ENCODE results near the gene TXLNB. TPM values are rescaled to one million over a fixed set of nuclear protein-coding genes. Genes with fewer than 3 reads are reported as not detected.

Gene TXLNB
- total and polyA plus RNA-seq, 2 of the 4 experiments (the other 2 are of a cell fraction), result under 0.01 to 0.05 TPM

GRCh38 chr6:139287868-139288267 is 3.9 kb downstream of the TXLNB start:
- ChIA-PET POLR2A (ENCODE audit: unreplicated experiment) (no interaction called here), CTCF (no interaction called here)
- H3K27ac ChIP-seq (ENCODE audit: insufficient read depth, low read length), result no peak overlapping the region

More at GRCh38 chr6:139287868-139288267, 3.9 kb downstream of the TXLNB start:
- dilution Hi-C loops (cut with HindIII; ENCODE audit: low sequenced_read_pairs, unreplicated experiment), result no loop called here
- Histone ChIP-seq H3K4me3 (ENCODE audit: insufficient read depth, low read depth, low read length) (no peak overlapping the region), H2AK9ac (replicated peaks; ENCODE audit: low read depth, low read length, poor library complexity) (no peak overlapping the region), H3K4me2 (ENCODE audit: low read depth, low read length) (no peak overlapping the region), H4K8ac (ENCODE audit: low read depth in 2 of 2, low read length in 2 of 2) (no peak overlapping the region), H4K20me1 (ENCODE audit: insufficient read depth, low read length) (no peaks in the 10 kb centered on the region), H3K36me3 (ENCODE audit: control insufficient read depth, insufficient read depth, low read length) (no peaks in the 10 kb centered on the region), H3K56ac (ENCODE audit: extremely low read depth, insufficient read depth, low read length) (no peak overlapping the region), H3K9me3 (ENCODE audit: control insufficient read depth, insufficient read depth, low read length) (no peaks in the 10 kb centered on the region), H2BK5ac (ENCODE audit: low read depth, low read length, poor library complexity, severe bottlenecking) (no peak overlapping the region), H3K4me1 (ENCODE audit: control insufficient read depth, insufficient read depth, low read length) (peaks cover 6% of the 10 kb centered on the region), H3K14ac (replicated peaks; ENCODE audit: low read depth, low read length) (no peak overlapping the region), H3K4ac (ENCODE audit: low read depth, low read length) (no peak overlapping the region), H2AFZ (replicated peaks; ENCODE audit: low read length, poor library complexity) (no peak overlapping the region), H2BK120ac (ENCODE audit: low read depth, low read length) (no peak overlapping the region), H2BK15ac (ENCODE audit: low read depth, low read length) (no peak overlapping the region), H2BK20ac (ENCODE audit: low read depth, low read length) (no peak overlapping the region), H4K5ac (ENCODE audit: low read depth, low read length) (no peak overlapping the region), H2AK5ac (ENCODE audit: low read depth, low read length) (no peak overlapping the region), H3K23ac (ENCODE audit: low read depth, low read length) (no peak overlapping the region), H3K27me3 (ENCODE audit: control insufficient read depth, insufficient read depth, low read length) (no peaks in the 10 kb centered on the region), H3K18ac (ENCODE audit: low read depth, low read length) (no peak overlapping the region), H3K79me1 (ENCODE audit: low read depth in 1 of 2, low read length in 2 of 2) (no peaks in the 10 kb centered on the region), H3K9ac (ENCODE audit: low read depth, low read length) (no peak overlapping the region), H3K9me1 (ENCODE audit: insufficient read depth, low read length) (peaks cover 6% of the 10 kb centered on the region; the same call in 1 of the 2 replicates), H4K91ac (ENCODE audit: insufficient read depth, low read depth, low read length) (no peak overlapping the region)
- WGBS, 2 experiments (ENCODE audit: extremely low coverage in 2 of 2, insufficient read length in 1 of 2), result 78% methylated on average over 1 of the region's 2 CpGs; no CpG with 5 or more reads in 1 of the 2 experiments
- BruUV-seq (replicated peaks), result no TSS peak
- TF ChIP-seq MAFK (IDR thresholded peaks at IDR 0.05; ENCODE audit: low read depth, low read length), result no peak
- TF ChIP-seq CHD1 (IDR thresholded peaks at IDR 0.05; ENCODE audit: low read depth, low read length), result no peak
- no peak for TF ChIP-seq RCOR1 (IDR thresholded peaks at IDR 0.05; ENCODE audit: insufficient replicate concordance, low read length)
- no peak for TF ChIP-seq MXI1 (IDR thresholded peaks at IDR 0.05; ENCODE audit: borderline replicate concordance, low read depth, low read length)
- TF ChIP-seq MAZ (IDR thresholded peaks at IDR 0.05; ENCODE audit: borderline replicate concordance, low read depth, low read length), result no peak
- TF ChIP-seq, protein P1, sequence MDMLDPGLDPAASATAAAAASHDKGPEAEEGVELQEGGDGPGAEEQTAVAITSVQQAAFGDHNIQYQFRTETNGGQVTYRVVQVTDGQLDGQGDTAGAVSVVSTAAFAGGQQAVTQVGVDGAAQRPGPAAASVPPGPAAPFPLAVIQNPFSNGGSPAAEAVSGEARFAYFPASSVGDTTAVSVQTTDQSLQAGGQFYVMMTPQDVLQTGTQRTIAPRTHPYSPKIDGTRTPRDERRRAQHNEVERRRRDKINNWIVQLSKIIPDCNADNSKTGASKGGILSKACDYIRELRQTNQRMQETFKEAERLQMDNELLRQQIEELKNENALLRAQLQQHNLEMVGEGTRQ (IDR thresholded peaks at IDR 0.05; ENCODE audit: low read depth, low read length), result no peak
- no peak for TF ChIP-seq NFE2L2 (IDR thresholded peaks at IDR 0.05; ENCODE audit: low read depth, low read length)
- no peak for TF ChIP-seq BHLHE40 (IDR thresholded peaks at IDR 0.05; ENCODE audit: low read depth, low read length)
- no peak for TF ChIP-seq POLR2A (IDR thresholded peaks at IDR 0.05; ENCODE audit: low read depth, low read length)
- no peak for TF ChIP-seq FOS (IDR thresholded peaks at IDR 0.05; ENCODE audit: low read depth, low read length)
- TF ChIP-seq RFX5 (IDR thresholded peaks at IDR 0.05; ENCODE audit: low read depth, low read length), result no peak
- TF ChIP-seq, protein P2, sequence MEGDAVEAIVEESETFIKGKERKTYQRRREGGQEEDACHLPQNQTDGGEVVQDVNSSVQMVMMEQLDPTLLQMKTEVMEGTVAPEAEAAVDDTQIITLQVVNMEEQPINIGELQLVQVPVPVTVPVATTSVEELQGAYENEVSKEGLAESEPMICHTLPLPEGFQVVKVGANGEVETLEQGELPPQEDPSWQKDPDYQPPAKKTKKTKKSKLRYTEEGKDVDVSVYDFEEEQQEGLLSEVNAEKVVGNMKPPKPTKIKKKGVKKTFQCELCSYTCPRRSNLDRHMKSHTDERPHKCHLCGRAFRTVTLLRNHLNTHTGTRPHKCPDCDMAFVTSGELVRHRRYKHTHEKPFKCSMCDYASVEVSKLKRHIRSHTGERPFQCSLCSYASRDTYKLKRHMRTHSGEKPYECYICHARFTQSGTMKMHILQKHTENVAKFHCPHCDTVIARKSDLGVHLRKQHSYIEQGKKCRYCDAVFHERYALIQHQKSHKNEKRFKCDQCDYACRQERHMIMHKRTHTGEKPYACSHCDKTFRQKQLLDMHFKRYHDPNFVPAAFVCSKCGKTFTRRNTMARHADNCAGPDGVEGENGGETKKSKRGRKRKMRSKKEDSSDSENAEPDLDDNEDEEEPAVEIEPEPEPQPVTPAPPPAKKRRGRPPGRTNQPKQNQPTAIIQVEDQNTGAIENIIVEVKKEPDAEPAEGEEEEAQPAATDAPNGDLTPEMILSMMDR (conservative IDR thresholded peaks at IDR 0.05; ENCODE audit: low read depth, low read length), result no peak
- TF ChIP-seq, protein P3, sequence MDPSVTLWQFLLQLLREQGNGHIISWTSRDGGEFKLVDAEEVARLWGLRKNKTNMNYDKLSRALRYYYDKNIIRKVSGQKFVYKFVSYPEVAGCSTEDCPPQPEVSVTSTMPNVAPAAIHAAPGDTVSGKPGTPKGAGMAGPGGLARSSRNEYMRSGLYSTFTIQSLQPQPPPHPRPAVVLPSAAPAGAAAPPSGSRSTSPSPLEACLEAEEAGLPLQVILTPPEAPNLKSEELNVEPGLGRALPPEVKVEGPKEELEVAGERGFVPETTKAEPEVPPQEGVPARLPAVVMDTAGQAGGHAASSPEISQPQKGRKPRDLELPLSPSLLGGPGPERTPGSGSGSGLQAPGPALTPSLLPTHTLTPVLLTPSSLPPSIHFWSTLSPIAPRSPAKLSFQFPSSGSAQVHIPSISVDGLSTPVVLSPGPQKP (IDR thresholded peaks at IDR 0.05; ENCODE audit: borderline replicate concordance, low read depth, low read length), result no peak
- TF ChIP-seq RAD21 (IDR thresholded peaks at IDR 0.05; ENCODE audit: low read length), result no peak
- no peak for TF ChIP-seq CEBPB (IDR thresholded peaks at IDR 0.05; ENCODE audit: low read depth, low read length)
- TF ChIP-seq SMC3 (IDR thresholded peaks at IDR 0.05; ENCODE audit: low read depth, low read length), result no peak
- in situ Hi-C loops (cut with MboI; ENCODE audit: low sequenced_read_pairs), result no loop called here
- DNase-seq (no peak), ATAC-seq (ENCODE audit: low read depth) (no peak)
- intact Hi-C loops (cut with micrococcal nuclease), result no loop called here
